Gastroesophageal sphincter (tissue), 3 donors: ENCODE results near the gene YPEL3.

Experiments used
- POLR2AphosphoS5 ChIP-seq: sonication (generic); formaldehyde crosslinking; IDR thresholded peaks from one replicate; pipeline ENCODE4 v1.6.1; 2017; ENCODE audit warnings: antibody characterized with exemption
- TF ChIP-seq, protein P1 (sequence below), 4 experiments: fragments of 200-600 bp in 2 of 4; fragments of 450-650 bp in 2 of 4; sonication (generic) in 1 of 4; IDR thresholded peaks; one replicate each; pipeline ENCODE4 v1.5.1; 2017 to 2019; ENCODE audit warnings: antibody characterized with exemption in 4 of 4, mild to moderate bottlenecking in 2 of 4, moderate library complexity in 2 of 4

DNA sequence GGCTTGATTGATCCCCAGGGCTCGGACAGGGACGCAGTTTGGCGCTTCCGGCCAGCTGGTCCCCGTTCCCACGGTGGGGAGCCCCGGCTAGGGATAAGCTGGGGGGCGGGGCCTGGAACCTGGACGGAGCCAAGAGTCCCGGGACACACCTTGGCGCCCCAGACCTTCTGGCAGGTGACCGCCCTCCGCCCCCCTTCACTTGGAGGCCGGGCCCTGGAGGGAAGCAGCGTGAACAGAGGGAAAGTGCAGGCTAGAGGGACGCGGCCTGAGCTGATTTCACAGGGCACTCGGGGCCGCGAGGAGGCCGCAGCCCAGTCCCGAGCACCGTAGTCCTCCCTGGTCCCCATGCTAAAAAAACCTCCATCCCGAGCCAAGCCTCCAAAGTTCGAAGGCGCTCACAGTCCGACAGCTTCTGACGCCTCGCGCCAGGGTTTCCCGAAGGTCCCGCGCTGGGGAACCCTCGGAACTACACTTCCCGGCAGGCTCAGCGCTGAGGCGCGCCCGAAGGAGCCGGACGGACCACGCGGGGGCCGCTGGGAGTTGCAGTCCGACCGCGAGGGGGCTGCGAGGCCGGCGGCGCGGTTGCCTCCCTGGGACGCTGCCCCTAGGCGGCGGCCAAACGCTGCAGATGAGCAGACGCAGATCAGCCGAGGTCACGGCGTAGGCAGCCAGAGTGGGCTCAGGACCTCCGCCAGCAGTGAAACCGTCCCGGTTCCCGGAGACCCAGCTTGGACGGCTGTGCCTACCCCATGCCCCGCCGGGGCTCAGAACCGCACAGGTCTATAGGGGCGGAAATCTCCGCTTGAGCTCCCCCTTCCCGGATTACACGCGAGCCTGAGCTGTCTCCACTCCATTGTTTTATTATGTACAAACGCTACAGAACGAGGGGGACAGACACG, 4.3 kb downstream of the YPEL3 start, which contains the start of gene TBX6:
- TF ChIP-seq, protein P1, sequence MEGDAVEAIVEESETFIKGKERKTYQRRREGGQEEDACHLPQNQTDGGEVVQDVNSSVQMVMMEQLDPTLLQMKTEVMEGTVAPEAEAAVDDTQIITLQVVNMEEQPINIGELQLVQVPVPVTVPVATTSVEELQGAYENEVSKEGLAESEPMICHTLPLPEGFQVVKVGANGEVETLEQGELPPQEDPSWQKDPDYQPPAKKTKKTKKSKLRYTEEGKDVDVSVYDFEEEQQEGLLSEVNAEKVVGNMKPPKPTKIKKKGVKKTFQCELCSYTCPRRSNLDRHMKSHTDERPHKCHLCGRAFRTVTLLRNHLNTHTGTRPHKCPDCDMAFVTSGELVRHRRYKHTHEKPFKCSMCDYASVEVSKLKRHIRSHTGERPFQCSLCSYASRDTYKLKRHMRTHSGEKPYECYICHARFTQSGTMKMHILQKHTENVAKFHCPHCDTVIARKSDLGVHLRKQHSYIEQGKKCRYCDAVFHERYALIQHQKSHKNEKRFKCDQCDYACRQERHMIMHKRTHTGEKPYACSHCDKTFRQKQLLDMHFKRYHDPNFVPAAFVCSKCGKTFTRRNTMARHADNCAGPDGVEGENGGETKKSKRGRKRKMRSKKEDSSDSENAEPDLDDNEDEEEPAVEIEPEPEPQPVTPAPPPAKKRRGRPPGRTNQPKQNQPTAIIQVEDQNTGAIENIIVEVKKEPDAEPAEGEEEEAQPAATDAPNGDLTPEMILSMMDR (IDR thresholded peaks at IDR 0.05): peak in 3 of 4 experiments; percentile 83 to 99 (median 99)
- TF ChIP-seq POLR2AphosphoS5: peak; percentile 56
